Measurements from ENCODE around the gene NABP1. TPM values are rescaled to one million over a fixed set of nuclear protein-coding genes. Genes with fewer than 3 reads are reported as not detected.

The NABP1 gene
- total RNA-seq, 1 experiment from 2014 or later: 5.8 TPM

- no peak for DNase-seq (ENCODE audit: low spot score)
- no peaks in the 10 kb centered on the region for H3K36me3 Mint-ChIP-seq
- H3K27ac Mint-ChIP-seq: no peak overlapping the region
- no peak for ATAC-seq
- H3K4me3 Mint-ChIP-seq: no peak overlapping the region
- TF ChIP-seq, protein P1, sequence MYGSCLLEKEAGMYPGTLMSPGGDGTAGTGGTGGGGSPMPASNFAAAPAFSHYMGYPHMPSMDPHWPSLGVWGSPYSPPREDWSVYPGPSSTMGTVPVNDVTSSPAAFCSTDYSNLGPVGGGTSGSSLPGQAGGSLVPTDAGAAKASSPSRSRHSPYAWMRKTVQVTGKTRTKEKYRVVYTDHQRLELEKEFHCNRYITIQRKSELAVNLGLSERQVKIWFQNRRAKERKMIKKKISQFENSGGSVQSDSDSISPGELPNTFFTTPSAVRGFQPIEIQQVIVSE (CRISPR knock-in tag; IDR thresholded peaks at IDR 0.05; ENCODE audit: borderline replicate concordance): no peak
- TF ChIP-seq SOX15 (CRISPR knock-in tag; IDR thresholded peaks at IDR 0.05) (no peak), TCF7 (CRISPR knock-in tag; IDR thresholded peaks at IDR 0.05; ENCODE audit: low read depth) (no peak), ZBTB21 (CRISPR knock-in tag; IDR thresholded peaks at IDR 0.05; ENCODE audit: borderline replicate concordance) (no peak), E2F1 (CRISPR knock-in tag; IDR thresholded peaks at IDR 0.05) (no peak), OVOL2 (CRISPR knock-in tag; IDR thresholded peaks at IDR 0.05; ENCODE audit: borderline replicate concordance) (no peak), SMAD3 (CRISPR knock-in tag; IDR thresholded peaks at IDR 0.05; ENCODE audit: borderline replicate concordance) (no peak), NR3C1 (CRISPR knock-in tag; conservative IDR thresholded peaks at IDR 0.05; ENCODE audit: low read depth) (no peak), ETV6 (CRISPR knock-in tag; IDR thresholded peaks at IDR 0.05) (no peak), ZNF263 (CRISPR knock-in tag; IDR thresholded peaks at IDR 0.05; ENCODE audit: low read depth) (no peak), ZNF121 (CRISPR knock-in tag; IDR thresholded peaks at IDR 0.05) (no peak), E2F4 (CRISPR knock-in tag; IDR thresholded peaks at IDR 0.05; ENCODE audit: borderline replicate concordance, low read depth) (no peak), NR2C2 (CRISPR knock-in tag; IDR thresholded peaks at IDR 0.05) (no peak), ATF1 (CRISPR knock-in tag; IDR thresholded peaks at IDR 0.05) (no peak), ZNF138 (CRISPR knock-in tag; conservative IDR thresholded peaks at IDR 0.05) (no peak), ZNF396 (CRISPR knock-in tag; IDR thresholded peaks at IDR 0.05; ENCODE audit: borderline replicate concordance) (no peak), EMX1 (CRISPR knock-in tag; IDR thresholded peaks at IDR 0.05) (no peak), FOXJ3 (CRISPR knock-in tag; IDR thresholded peaks at IDR 0.05; ENCODE audit: borderline replicate concordance) (no peak)
- no peaks in the 10 kb centered on the region for H3K27me3 Mint-ChIP-seq (ENCODE audit: low read depth)
- CTCF ChIA-PET: interaction anchor here (0.7 to 2.2 kb wide), 2 partner anchors 39 to 151 kb away, joined by 3 to 5 read pairs; no protein-coding TSS in a partner anchor
- H3K9me3 Mint-ChIP-seq: no peaks in the 10 kb centered on the region
- POLR2A ChIA-PET: no interaction called here
- H3K4me1 Mint-ChIP-seq: peaks cover 14% of the 10 kb centered on the region
Measured at GRCh38 chr2:191719938-191720337, 42.0 kb downstream of the NABP1 start.

DNA sequence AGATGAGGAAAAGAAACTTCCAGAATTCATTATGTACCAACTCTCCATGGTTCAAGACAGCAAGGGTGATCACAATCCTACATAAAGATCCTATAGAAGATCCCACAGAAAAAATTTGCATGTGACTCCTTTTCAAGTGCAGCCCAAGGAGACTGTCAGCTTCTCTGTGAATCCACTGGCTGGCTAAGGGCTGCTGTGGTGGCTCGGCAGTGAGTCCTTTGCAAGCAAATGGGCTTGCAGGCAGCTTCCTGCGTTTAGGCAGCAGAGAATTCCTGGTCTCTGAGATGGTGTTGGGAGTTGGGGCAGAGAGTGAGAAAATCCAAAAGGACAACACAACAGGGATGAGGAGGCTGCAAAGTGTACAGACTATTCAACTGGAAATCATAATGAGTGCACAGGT, 43.4 kb downstream of the NABP1 start:
- H3K4me1 Mint-ChIP-seq: peaks cover 14% of the 10 kb centered on the region
- ATAC-seq (peak; percentile 99), DNase-seq (ENCODE audit: low spot score) (peak; percentile 36)
- no peaks in the 10 kb centered on the region for H3K9me3 Mint-ChIP-seq
- peak overlapping the region; percentile 24; the same call in 1 of the 2 replicates for H3K27ac Mint-ChIP-seq
- TF ChIP-seq, protein P2, sequence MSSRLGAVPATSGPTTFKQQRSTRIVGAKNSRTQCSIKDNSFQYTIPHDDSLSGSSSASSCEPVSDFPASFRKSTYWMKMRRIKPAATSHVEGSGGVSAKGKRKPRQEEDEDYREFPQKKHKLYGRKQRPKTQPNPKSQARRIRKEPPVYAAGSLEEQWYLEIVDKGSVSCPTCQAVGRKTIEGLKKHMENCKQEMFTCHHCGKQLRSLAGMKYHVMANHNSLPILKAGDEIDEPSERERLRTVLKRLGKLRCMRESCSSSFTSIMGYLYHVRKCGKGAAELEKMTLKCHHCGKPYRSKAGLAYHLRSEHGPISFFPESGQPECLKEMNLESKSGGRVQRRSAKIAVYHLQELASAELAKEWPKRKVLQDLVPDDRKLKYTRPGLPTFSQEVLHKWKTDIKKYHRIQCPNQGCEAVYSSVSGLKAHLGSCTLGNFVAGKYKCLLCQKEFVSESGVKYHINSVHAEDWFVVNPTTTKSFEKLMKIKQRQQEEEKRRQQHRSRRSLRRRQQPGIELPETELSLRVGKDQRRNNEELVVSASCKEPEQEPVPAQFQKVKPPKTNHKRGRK (CRISPR knock-in tag; IDR thresholded peaks at IDR 0.05; ENCODE audit: borderline replicate concordance): no peak
- TF ChIP-seq ATF1 (CRISPR knock-in tag; IDR thresholded peaks at IDR 0.05): no peak
- no peak for TF ChIP-seq OVOL2 (CRISPR knock-in tag; IDR thresholded peaks at IDR 0.05; ENCODE audit: borderline replicate concordance)
- TF ChIP-seq ZNF423 (CRISPR knock-in tag; IDR thresholded peaks at IDR 0.05): no peak
- TF ChIP-seq NR2C2 (CRISPR knock-in tag; IDR thresholded peaks at IDR 0.05): no peak
- TF ChIP-seq RELA (CRISPR knock-in tag; IDR thresholded peaks at IDR 0.05; ENCODE audit: borderline replicate concordance): no peak
- TF ChIP-seq, protein P3, sequence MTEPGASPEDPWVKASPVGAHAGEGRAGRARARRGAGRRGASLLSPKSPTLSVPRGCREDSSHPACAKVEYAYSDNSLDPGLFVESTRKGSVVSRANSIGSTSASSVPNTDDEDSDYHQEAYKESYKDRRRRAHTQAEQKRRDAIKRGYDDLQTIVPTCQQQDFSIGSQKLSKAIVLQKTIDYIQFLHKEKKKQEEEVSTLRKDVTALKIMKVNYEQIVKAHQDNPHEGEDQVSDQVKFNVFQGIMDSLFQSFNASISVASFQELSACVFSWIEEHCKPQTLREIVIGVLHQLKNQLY (CRISPR knock-in tag; IDR thresholded peaks at IDR 0.05): no peak
- TF ChIP-seq, protein P4, sequence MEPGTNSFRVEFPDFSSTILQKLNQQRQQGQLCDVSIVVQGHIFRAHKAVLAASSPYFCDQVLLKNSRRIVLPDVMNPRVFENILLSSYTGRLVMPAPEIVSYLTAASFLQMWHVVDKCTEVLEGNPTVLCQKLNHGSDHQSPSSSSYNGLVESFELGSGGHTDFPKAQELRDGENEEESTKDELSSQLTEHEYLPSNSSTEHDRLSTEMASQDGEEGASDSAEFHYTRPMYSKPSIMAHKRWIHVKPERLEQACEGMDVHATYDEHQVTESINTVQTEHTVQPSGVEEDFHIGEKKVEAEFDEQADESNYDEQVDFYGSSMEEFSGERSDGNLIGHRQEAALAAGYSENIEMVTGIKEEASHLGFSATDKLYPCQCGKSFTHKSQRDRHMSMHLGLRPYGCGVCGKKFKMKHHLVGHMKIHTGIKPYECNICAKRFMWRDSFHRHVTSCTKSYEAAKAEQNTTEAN (CRISPR knock-in tag; IDR thresholded peaks at IDR 0.05): no peak
- POLR2A ChIA-PET: interaction anchor here (1.0 kb wide), 1 partner anchor 163 kb away, joined by 3 read pairs; no protein-coding TSS in a partner anchor
- H3K27me3 Mint-ChIP-seq (ENCODE audit: low read depth): no peaks in the 10 kb centered on the region
- H3K36me3 Mint-ChIP-seq: no peaks in the 10 kb centered on the region
- CTCF ChIA-PET: interaction anchor here (1.0 to 2.2 kb wide), 3 partner anchors 9 to 182 kb away, joined by 4 to 5 read pairs (median 4); no protein-coding TSS in a partner anchor
- no peak overlapping the region for H3K4me3 Mint-ChIP-seq

All from WTC11 (cell line).